ENCODE measurements around the gene MYO9B.

MYO9B gene

GRCh38 chr19:17227798-17228367 is 152.3 kb downstream of the MYO9B start:
- Histone ChIP-seq H3K4me1 (ENCODE audit: control insufficient read depth, low read length) (peaks cover 14% of the 10 kb centered on the region), H3F3A (ENCODE audit: control insufficient read depth, insufficient read depth) (peaks cover 14% of the 10 kb centered on the region), H3K9me2 (replicated peaks; ENCODE audit: control insufficient read depth, low read length) (no peaks in the 10 kb centered on the region), H3K9me3 (ENCODE audit: control insufficient read depth, insufficient read depth, low read length) (no peaks in the 10 kb centered on the region), H3K36me3 (ENCODE audit: control insufficient read depth, low read length) (peaks cover 36% of the 10 kb centered on the region), H3K27me3 (ENCODE audit: control insufficient read depth, low read length) (no peaks in the 10 kb centered on the region), H3K79me2 (ENCODE audit: control insufficient read depth, low read length) (peaks cover 12% of the 10 kb centered on the region), H4K20me1 (ENCODE audit: control insufficient read depth, insufficient read depth, low read depth, low read length) (no peaks in the 10 kb centered on the region), H3K4me3 (ENCODE audit: low read length) (no peak overlapping the region; the same call in 1 of the 2 replicates), H3K4me2 (ENCODE audit: low read length) (peak overlapping the region; percentile 75), H3K27ac (ENCODE audit: low read depth, low read length) (no peak overlapping the region)
- TF ChIP-seq EZH2phosphoT487 (IDR thresholded peaks at IDR 0.05; ENCODE audit: borderline replicate concordance, low read length) (no peak), CTCF (IDR thresholded peaks at IDR 0.05; ENCODE audit: low read depth, low read length, poor library complexity, severe bottlenecking) (no peak)

GRCh38 chr19:17229890-17230289 is 154.3 kb downstream of the MYO9B start:
- Histone ChIP-seq H3K36me3 (ENCODE audit: control insufficient read depth, low read length) (peaks cover 53% of the 10 kb centered on the region), H3K9me3 (ENCODE audit: control insufficient read depth, insufficient read depth, low read length) (no peaks in the 10 kb centered on the region), H3K27ac (ENCODE audit: low read depth, low read length) (no peak overlapping the region), H3K79me2 (ENCODE audit: control insufficient read depth, low read length) (peaks cover 32% of the 10 kb centered on the region), H3K27me3 (ENCODE audit: control insufficient read depth, low read length) (no peaks in the 10 kb centered on the region), H3K4me3 (ENCODE audit: low read length) (no peak overlapping the region), H4K20me1 (ENCODE audit: control insufficient read depth, insufficient read depth, low read depth, low read length) (peaks cover 5% of the 10 kb centered on the region; the same call in 1 of the 2 replicates), H3F3A (ENCODE audit: control insufficient read depth, insufficient read depth) (peaks cover 9% of the 10 kb centered on the region), H3K4me1 (ENCODE audit: control insufficient read depth, low read length) (peaks cover 19% of the 10 kb centered on the region), H3K4me2 (ENCODE audit: low read length) (no peak overlapping the region), H3K9me2 (replicated peaks; ENCODE audit: control insufficient read depth, low read length) (no peaks in the 10 kb centered on the region)
- TF ChIP-seq EZH2phosphoT487 (IDR thresholded peaks at IDR 0.05; ENCODE audit: borderline replicate concordance, low read length) (no peak), CTCF (IDR thresholded peaks at IDR 0.05; ENCODE audit: low read depth, low read length, poor library complexity, severe bottlenecking) (no peak)

GRCh38 chr19:17232258-17232657 is 156.7 kb downstream of the MYO9B start:
- peaks cover 64% of the 10 kb centered on the region for H3K36me3 ChIP-seq (ENCODE audit: control insufficient read depth, low read length)
- H3K9me2 ChIP-seq (replicated peaks; ENCODE audit: control insufficient read depth, low read length), result no peaks in the 10 kb centered on the region

More at GRCh38 chr19:17232258-17232657, 156.7 kb downstream of the MYO9B start:
- H3K4me3 ChIP-seq (ENCODE audit: low read length), result no peak overlapping the region
- TF ChIP-seq CTCF (IDR thresholded peaks at IDR 0.05; ENCODE audit: low read depth, low read length, poor library complexity, severe bottlenecking) (no peak), EZH2phosphoT487 (IDR thresholded peaks at IDR 0.05; ENCODE audit: borderline replicate concordance, low read length) (no peak)
- H3K4me2 ChIP-seq (ENCODE audit: low read length), result no peak overlapping the region
- peaks cover 5% of the 10 kb centered on the region; the same call in 1 of the 2 replicates for H4K20me1 ChIP-seq (ENCODE audit: control insufficient read depth, insufficient read depth, low read depth, low read length)
- peaks cover 24% of the 10 kb centered on the region for H3K4me1 ChIP-seq (ENCODE audit: control insufficient read depth, low read length)
- H3K79me2 ChIP-seq (ENCODE audit: control insufficient read depth, low read length), result peaks cover 37% of the 10 kb centered on the region
- no peak overlapping the region for H3K27ac ChIP-seq (ENCODE audit: low read depth, low read length)
- H3F3A ChIP-seq (ENCODE audit: control insufficient read depth, insufficient read depth), result peaks cover 12% of the 10 kb centered on the region
- H3K27me3 ChIP-seq (ENCODE audit: control insufficient read depth, low read length), result no peaks in the 10 kb centered on the region
- H3K9me3 ChIP-seq (ENCODE audit: control insufficient read depth, insufficient read depth, low read length), result no peaks in the 10 kb centered on the region
